Measurements from ENCODE around the gene EIF1AD. TPM values are rescaled to one million over a fixed set of nuclear protein-coding genes. Genes with fewer than 3 reads are reported as not detected.

The EIF1AD gene
- total and polyA plus RNA-seq, 9 of the 15 experiments (the other 6 are each of a cell fraction or from before 2014, with no cell fraction given): 50.1 to 98.8 (median 58.7) TPM

GRCh38 chr11:65988791-65989592 is 13.0 kb downstream of the EIF1AD start (continued):
- TF ChIP-seq TCF15 (CRISPR knock-in tag; IDR thresholded peaks at IDR 0.05): no peak
- TF ChIP-seq THRAP3 (IDR thresholded peaks at IDR 0.05; ENCODE audit: borderline replicate concordance): no peak
- TF ChIP-seq SMARCA5 (IDR thresholded peaks at IDR 0.05): no peak
- TF ChIP-seq SNAPC5 (CRISPR knock-in tag; IDR thresholded peaks at IDR 0.05): no peak
- TF ChIP-seq CEBPZ (IDR thresholded peaks at IDR 0.05; ENCODE audit: borderline replicate concordance, low read depth, low read length): no peak
- no peak for TF ChIP-seq PRPF4 (IDR thresholded peaks at IDR 0.05; ENCODE audit: insufficient read depth, low read depth, low read length, poor library complexity, severe bottlenecking)
- 0 out of 2 replicates have a peak, but pooled peaks have one; percentile 37 for TF ChIP-seq ESRRA (IDR thresholded peaks at IDR 0.05; ENCODE audit: borderline replicate concordance, low read depth)
- 0 out of 2 replicates have a peak, but pooled peaks have one; percentile 38 for TF ChIP-seq ELF1 (tag; IDR thresholded peaks at IDR 0.05)
- no peak for TF ChIP-seq BCOR (IDR thresholded peaks at IDR 0.05)
- TF ChIP-seq TGIF2 (CRISPR knock-in tag; IDR thresholded peaks at IDR 0.05): no peak
- TF ChIP-seq ZNF609 (CRISPR knock-in tag; IDR thresholded peaks at IDR 0.05; ENCODE audit: borderline replicate concordance): no peak
- peak; percentile 74 for TF ChIP-seq SP1 (CRISPR knock-in tag; IDR thresholded peaks at IDR 0.05)
- no peak for TF ChIP-seq ZNF395 (CRISPR knock-in tag; IDR thresholded peaks at IDR 0.05)
- TF ChIP-seq GATAD2A (IDR thresholded peaks at IDR 0.05): no peak
- peak; percentile 80 for TF ChIP-seq KLF16 (IDR thresholded peaks at IDR 0.05)
- no peak for TF ChIP-seq PHF21A (IDR thresholded peaks at IDR 0.05; ENCODE audit: borderline replicate concordance, low read depth)

Data from K562 (cell line).